HL-60 (cell line): ENCODE data around the gene CFAP157.

ENCODE experiments used
- CTCF ChIP-seq: IDR thresholded peaks from one replicate; pipeline ENCODE4 v1.5.1; 2011; ENCODE audit warnings: low read length, control low read depth, inconsistent platforms; ENCODE audit not compliant: insufficient read depth
- POLR2AphosphoS5 ChIP-seq: IDR thresholded peaks from 2 replicates; pipeline ENCODE4 v1.6.1; 2012; ENCODE audit warnings: low read depth
- REST ChIP-seq: IDR thresholded peaks from 2 replicates; pipeline ENCODE4 v1.6.1; 2012; ENCODE audit warnings: low read depth; ENCODE audit not compliant: insufficient replicate concordance

- TF ChIP-seq CTCF = no peak
- no peak for TF ChIP-seq REST
- TF ChIP-seq POLR2AphosphoS5 = no peak
Measured at GRCh38 chr9:127729522-127730256, 22.9 kb downstream of the CFAP157 start.
